GM19328 (cell line): ENCODE data around the gene PYGL.
"Not testable (repeated sequence)": the region's sequence is repeated elsewhere in the genome, so short reads cannot be mapped to it uniquely, and the experiment has no call there.

Experiments used
- ATAC-seq: cut with Tn5 transposase; IDR thresholded peaks from one replicate; pipeline ENCODE4 v1.9.1; 2021; ENCODE audit warnings: mild to moderate bottlenecking, moderate library complexity; ENCODE audit not compliant: unreplicated experiment

Gene PYGL

GRCh38 chr14:50943943-50944646, at the start of gene PYGL:
Gene PYGL, minus strand, starts transcription at chr14:50944483. Its CDS starts 80 bp downstream, at chr14:50944403.
- peak; percentile 71 for ATAC-seq

GRCh38 chr14:50985859-50986331, 41.6 kb upstream of the PYGL start:
- ATAC-seq: no peak

GRCh38 chr14:50985124-50985858, 41.0 kb upstream of the PYGL start:
- no peak for ATAC-seq

GRCh38 chr14:50984036-50984710, 39.9 kb upstream of the PYGL start:
- ATAC-seq: no peak

- no peak for ATAC-seq
These were observed 35.9 kb upstream of the PYGL start for GRCh38 chr14:50979941-50980850.

- peak; percentile 76 for ATAC-seq
These were observed 34.6 kb upstream of the PYGL start for GRCh38 chr14:50978888-50979287.

- ATAC-seq: no peak
These were observed 34.2 kb upstream of the PYGL start for GRCh38 chr14:50978529-50978871.

GRCh38 chr14:50977863-50978528, 33.7 kb upstream of the PYGL start:
- no peak for ATAC-seq

- ATAC-seq: no peak
These were observed 29.8 kb upstream of the PYGL start for GRCh38 chr14:50974118-50974517.

- ATAC-seq: no peak
These were observed 28.5 kb upstream of the PYGL start for GRCh38 chr14:50972734-50973133.

- ATAC-seq: no peak
These were observed 26.9 kb upstream of the PYGL start for GRCh38 chr14:50970886-50971781.

GRCh38 chr14:50967790-50968189, 23.5 kb upstream of the PYGL start:
- ATAC-seq: no peak

GRCh38 chr14:50967103-50967502, 22.8 kb upstream of the PYGL start:
- ATAC-seq: no peak

- ATAC-seq: no peak
These were observed 20.6 kb upstream of the PYGL start for GRCh38 chr14:50964683-50965390.

- no peak for ATAC-seq
These were observed 19.6 kb upstream of the PYGL start for GRCh38 chr14:50963919-50964318.

GRCh38 chr14:50961605-50962221, 17.4 kb upstream of the PYGL start:
- ATAC-seq: no peak

- no peak for ATAC-seq
These were observed 13.0 kb upstream of the PYGL start for GRCh38 chr14:50957296-50957695.

- not testable (repeated sequence) for ATAC-seq
These were observed 12.1 kb upstream of the PYGL start for GRCh38 chr14:50956421-50956820.
